ENCODE results near the gene TUBGCP3.

DNA sequence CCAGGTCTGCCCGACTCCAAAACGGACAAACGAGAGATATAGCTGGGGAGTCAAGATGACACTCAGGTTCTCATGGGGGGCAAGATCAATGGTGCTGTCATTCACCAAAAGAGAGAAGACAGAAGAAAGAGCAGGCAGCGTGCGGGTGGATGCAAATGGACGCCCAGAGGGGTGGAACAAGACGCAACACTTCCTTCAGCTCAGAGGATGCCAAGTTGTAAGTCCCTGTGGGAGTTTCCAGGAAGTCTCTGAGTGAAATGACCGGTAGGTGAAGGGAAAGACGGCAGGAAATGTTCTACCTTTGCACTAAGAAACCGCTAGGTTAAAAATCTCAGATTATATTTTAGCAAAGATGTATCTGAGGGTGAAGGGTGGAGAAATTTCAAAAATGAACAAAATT, 26.5 kb downstream of the TUBGCP3 start:
- no peak for TF ChIP-seq POLR2A (IDR thresholded peaks at IDR 0.05)
- TF ChIP-seq, protein P1, sequence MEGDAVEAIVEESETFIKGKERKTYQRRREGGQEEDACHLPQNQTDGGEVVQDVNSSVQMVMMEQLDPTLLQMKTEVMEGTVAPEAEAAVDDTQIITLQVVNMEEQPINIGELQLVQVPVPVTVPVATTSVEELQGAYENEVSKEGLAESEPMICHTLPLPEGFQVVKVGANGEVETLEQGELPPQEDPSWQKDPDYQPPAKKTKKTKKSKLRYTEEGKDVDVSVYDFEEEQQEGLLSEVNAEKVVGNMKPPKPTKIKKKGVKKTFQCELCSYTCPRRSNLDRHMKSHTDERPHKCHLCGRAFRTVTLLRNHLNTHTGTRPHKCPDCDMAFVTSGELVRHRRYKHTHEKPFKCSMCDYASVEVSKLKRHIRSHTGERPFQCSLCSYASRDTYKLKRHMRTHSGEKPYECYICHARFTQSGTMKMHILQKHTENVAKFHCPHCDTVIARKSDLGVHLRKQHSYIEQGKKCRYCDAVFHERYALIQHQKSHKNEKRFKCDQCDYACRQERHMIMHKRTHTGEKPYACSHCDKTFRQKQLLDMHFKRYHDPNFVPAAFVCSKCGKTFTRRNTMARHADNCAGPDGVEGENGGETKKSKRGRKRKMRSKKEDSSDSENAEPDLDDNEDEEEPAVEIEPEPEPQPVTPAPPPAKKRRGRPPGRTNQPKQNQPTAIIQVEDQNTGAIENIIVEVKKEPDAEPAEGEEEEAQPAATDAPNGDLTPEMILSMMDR (IDR thresholded peaks at IDR 0.05): no peak

Data from uterus (tissue), 2 donors.